ENCODE results near the gene FAAP20. TPM values are rescaled to one million over a fixed set of nuclear protein-coding genes. Genes with fewer than 3 reads are reported as not detected.
"Not testable (repeated sequence)": the region's sequence is repeated elsewhere in the genome, so short reads cannot be mapped to it uniquely, and the experiment has no call there.

FAAP20 gene
- total RNA-seq, 1 donor from 2014 or later = 11.3 TPM

DNA sequence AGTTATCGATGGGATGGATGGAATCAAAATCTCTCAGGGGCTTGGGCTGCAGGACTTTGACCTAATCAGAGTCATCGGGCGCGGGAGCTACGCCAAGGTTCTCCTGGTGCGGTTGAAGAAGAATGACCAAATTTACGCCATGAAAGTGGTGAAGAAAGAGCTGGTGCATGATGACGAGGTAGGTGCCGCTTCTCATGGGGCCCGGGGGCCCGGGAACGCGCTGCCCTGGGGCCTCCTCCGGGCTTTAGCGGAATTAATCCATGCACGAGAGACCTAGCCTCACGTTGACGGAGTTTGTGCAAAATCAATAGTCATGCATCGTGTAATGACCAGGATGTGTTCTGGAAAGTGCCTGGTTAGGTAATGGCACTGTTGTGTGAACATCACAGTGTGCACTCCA is 43.8 kb downstream of the FAAP20 start:
- Histone ChIP-seq H3K4me3 (no peak overlapping the region), H3F3A (ENCODE audit: low read depth) (no peaks in the 10 kb centered on the region), H3K4me2 (no peak overlapping the region), H3K4me1 (no peaks in the 10 kb centered on the region), H2AFZ (replicated peaks) (no peak overlapping the region), H3K9me3 (ENCODE audit: low read depth) (no peaks in the 10 kb centered on the region), H3K79me2 (ENCODE audit: low read depth) (no peaks in the 10 kb centered on the region), H3K27ac (no peak overlapping the region), H3K9ac (no peak overlapping the region), H4K20me1 (ENCODE audit: low read depth) (no peaks in the 10 kb centered on the region), H3K27me3 (no peaks in the 10 kb centered on the region), H3K36me3 (no peaks in the 10 kb centered on the region)
- Mint-ChIP-seq H3K4me1 (no peaks in the 10 kb centered on the region), H3K36me3 (peaks cover 8% of the 10 kb centered on the region), H3K4me3 (no peak overlapping the region), H3K27ac (no peak overlapping the region), H3K27me3 (ENCODE audit: insufficient read depth, low read depth) (peaks cover 2% of the 10 kb centered on the region), H3K9me3 (peaks cover 3% of the 10 kb centered on the region)
- no peak for TF ChIP-seq EZH2 (IDR thresholded peaks at IDR 0.05)
- DNase-seq (ENCODE audit: low spot score) = no peak

DNA sequence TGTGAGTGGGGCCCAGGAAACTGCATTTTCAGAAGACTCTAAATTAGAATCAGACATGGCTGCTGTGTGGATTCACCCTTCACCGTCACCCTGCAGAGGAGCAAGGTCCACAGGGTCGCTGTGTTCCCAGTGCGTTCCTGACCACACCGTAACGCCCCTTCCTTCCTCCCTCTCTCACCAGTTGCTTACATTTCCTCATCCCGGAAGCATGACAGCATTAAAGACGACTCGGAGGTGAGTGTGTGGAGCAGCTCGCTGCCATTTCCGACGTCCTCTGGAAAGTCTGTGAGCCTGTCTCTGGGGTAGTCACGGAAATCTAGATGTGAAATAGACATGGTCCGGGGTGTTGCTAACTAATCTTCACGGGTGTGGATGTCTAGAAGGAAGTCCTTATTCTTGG is 45.9 kb downstream of the FAAP20 start:
- TF ChIP-seq, protein P1, sequence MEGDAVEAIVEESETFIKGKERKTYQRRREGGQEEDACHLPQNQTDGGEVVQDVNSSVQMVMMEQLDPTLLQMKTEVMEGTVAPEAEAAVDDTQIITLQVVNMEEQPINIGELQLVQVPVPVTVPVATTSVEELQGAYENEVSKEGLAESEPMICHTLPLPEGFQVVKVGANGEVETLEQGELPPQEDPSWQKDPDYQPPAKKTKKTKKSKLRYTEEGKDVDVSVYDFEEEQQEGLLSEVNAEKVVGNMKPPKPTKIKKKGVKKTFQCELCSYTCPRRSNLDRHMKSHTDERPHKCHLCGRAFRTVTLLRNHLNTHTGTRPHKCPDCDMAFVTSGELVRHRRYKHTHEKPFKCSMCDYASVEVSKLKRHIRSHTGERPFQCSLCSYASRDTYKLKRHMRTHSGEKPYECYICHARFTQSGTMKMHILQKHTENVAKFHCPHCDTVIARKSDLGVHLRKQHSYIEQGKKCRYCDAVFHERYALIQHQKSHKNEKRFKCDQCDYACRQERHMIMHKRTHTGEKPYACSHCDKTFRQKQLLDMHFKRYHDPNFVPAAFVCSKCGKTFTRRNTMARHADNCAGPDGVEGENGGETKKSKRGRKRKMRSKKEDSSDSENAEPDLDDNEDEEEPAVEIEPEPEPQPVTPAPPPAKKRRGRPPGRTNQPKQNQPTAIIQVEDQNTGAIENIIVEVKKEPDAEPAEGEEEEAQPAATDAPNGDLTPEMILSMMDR (IDR thresholded peaks at IDR 0.05) = no peak
- TF ChIP-seq EZH2 (IDR thresholded peaks at IDR 0.05) = no peak
- TF ChIP-seq EZH2phosphoT487 (IDR thresholded peaks at IDR 0.05) = no peak
- Histone ChIP-seq H2AFZ (replicated peaks) (no peak overlapping the region), H3K36me3 (no peaks in the 10 kb centered on the region)

DNA sequence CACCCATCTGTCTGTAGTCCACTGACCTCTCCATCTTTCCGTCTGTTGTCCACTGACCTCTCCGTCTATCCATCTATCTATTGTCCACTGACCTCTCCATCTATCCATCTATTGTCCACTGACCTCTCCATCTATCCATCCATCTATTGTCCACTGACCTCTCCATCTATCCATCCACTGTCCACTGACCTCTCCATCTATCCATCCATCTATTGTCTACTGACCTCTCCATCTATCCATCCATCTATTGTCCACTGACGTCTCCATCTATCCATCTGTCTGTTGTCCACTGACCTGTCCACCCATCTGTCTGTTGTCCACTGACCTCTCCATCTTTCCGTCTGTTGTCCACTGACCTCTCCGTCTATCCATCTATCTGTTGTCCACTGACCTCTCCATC is 46.7 kb downstream of the FAAP20 start:
- H4K20me1 ChIP-seq (ENCODE audit: low read depth); H3K9ac ChIP-seq; H3K79me2 ChIP-seq (ENCODE audit: low read depth); H3K27me3 ChIP-seq; H3K4me1 ChIP-seq; DNase-seq (ENCODE audit: low spot score); H2AFZ ChIP-seq (replicated peaks); H3K4me3 ChIP-seq; H3K27me3 Mint-ChIP-seq (ENCODE audit: insufficient read depth, low read depth); H3K4me2 ChIP-seq; H3K9me3 ChIP-seq (ENCODE audit: low read depth); H3K36me3 Mint-ChIP-seq; H3K9me3 Mint-ChIP-seq; H3K27ac Mint-ChIP-seq; H3F3A ChIP-seq (ENCODE audit: low read depth); H3K4me1 Mint-ChIP-seq; H3K27ac ChIP-seq; H3K36me3 ChIP-seq; H3K4me3 Mint-ChIP-seq: not testable (repeated sequence)

More for the DNA sequence above, 45.9 kb downstream of the FAAP20 start:
- Mint-ChIP-seq H3K9me3 (no peaks in the 10 kb centered on the region), H3K27ac (no peak overlapping the region), H3K4me3 (no peak overlapping the region), H3K4me1 (no peaks in the 10 kb centered on the region), H3K36me3 (peaks cover 2% of the 10 kb centered on the region), H3K27me3 (ENCODE audit: insufficient read depth, low read depth) (no peaks in the 10 kb centered on the region)
- Histone ChIP-seq H3K9ac (no peak overlapping the region), H4K20me1 (ENCODE audit: low read depth) (no peaks in the 10 kb centered on the region), H3K79me2 (ENCODE audit: low read depth) (no peaks in the 10 kb centered on the region), H3K27me3 (no peaks in the 10 kb centered on the region), H3F3A (ENCODE audit: low read depth) (no peaks in the 10 kb centered on the region), H3K9me3 (ENCODE audit: low read depth) (no peaks in the 10 kb centered on the region), H3K4me1 (no peaks in the 10 kb centered on the region), H3K4me3 (no peak overlapping the region), H3K4me2 (no peak overlapping the region), H3K27ac (no peak overlapping the region)
- DNase-seq (ENCODE audit: low spot score) = no peak

DNA sequence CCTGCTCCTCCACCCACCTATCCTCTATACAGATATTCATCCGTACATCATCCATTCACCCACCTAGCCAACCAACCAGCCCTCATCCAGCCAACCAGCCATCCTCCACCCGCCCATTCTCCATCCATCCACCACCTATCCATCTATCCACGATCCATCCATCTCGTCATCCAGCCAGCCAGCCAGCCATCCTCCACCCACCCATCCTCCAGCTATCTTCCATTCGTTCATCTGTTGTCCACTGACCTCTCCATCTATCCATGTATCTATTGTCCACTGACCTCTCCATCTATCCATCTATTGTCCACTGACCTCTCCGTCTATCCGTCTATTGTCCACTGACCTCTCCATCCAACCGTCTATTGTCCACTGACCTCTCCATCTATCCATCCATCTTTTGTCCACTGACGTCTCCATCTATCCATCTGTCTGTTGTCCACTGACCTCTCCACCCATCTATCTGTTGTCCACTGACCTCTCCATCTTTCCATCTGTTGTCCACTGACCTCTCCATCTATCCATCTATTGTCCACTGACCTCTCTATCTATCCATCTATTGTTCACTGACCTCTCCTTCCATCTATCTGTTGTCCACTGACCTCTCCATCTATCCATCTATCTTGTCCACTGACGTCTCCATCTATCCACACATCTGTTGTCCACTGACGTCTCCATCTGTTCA is 47.6 kb downstream of the FAAP20 start:
- Histone ChIP-seq H3K36me3 (no peaks in the 10 kb centered on the region), H3K4me1 (no peaks in the 10 kb centered on the region), H3K27ac (no peak overlapping the region), H3K4me2 (no peak overlapping the region), H3K79me2 (ENCODE audit: low read depth) (no peaks in the 10 kb centered on the region), H2AFZ (replicated peaks) (no peak overlapping the region), H3K4me3 (no peak overlapping the region), H3K9me3 (ENCODE audit: low read depth) (no peaks in the 10 kb centered on the region), H3K9ac (no peak overlapping the region), H4K20me1 (ENCODE audit: low read depth) (no peaks in the 10 kb centered on the region), H3K27me3 (no peaks in the 10 kb centered on the region), H3F3A (ENCODE audit: low read depth) (no peaks in the 10 kb centered on the region)
- no peak overlapping the region for H3K27ac Mint-ChIP-seq
- H3K27me3 Mint-ChIP-seq (ENCODE audit: insufficient read depth, low read depth) = peaks cover 2% of the 10 kb centered on the region
- H3K4me1 Mint-ChIP-seq = no peaks in the 10 kb centered on the region
- TF ChIP-seq EZH2phosphoT487 (IDR thresholded peaks at IDR 0.05) = no peak
- TF ChIP-seq EZH2 (IDR thresholded peaks at IDR 0.05) = no peak
- TF ChIP-seq, protein P1 (IDR thresholded peaks at IDR 0.05) = no peak
- DNase-seq (ENCODE audit: low spot score) = no peak
- no peaks in the 10 kb centered on the region for H3K36me3 Mint-ChIP-seq
- no peaks in the 10 kb centered on the region for H3K9me3 Mint-ChIP-seq
- H3K4me3 Mint-ChIP-seq = no peak overlapping the region
